PC-3 (cell line): ENCODE measurements around the gene PTPRB. TPM values are rescaled to one million over a fixed set of nuclear protein-coding genes. Genes with fewer than 3 reads are reported as not detected.

Experiments
- ATAC-seq: fragments of 200-7000 bp; cut with Tn5 transposase; 2 replicates; pipeline ENCODE4 v1.9.1; 2020; ENCODE audit warnings: mild to moderate bottlenecking, moderate library complexity
- BruUV-seq: library from RNA; stranded (reverse); fragments of 400-500 nt; replicated peaks from 2 replicates; lab custom pipeline; 2021; lab: Mats Ljungman, UMichigan
- CTCF ChIA-PET: fragments of 300-600 bp; sonication (Branson Sonifier 250); formaldehyde crosslinking; loops from one replicate; lab custom pipeline; 2022; ENCODE audit warnings: antibody characterized with exemption; lab: Charles Lee
- POLR2A ChIA-PET: fragments of 300-600 bp; sonication (Branson Sonifier 250); formaldehyde crosslinking; loops from one replicate; lab custom pipeline; 2022; ENCODE audit warnings: antibody characterized with exemption; ENCODE audit not compliant: unreplicated experiment; lab: Charles Lee
- DNase-seq: peaks from one replicate; pipeline ENCODE4 v3.0.0-alpha.2; 2015
- H2AFZ ChIP-seq: fragments of 300-600 bp; sonication (generic); 2 replicates; pipeline ENCODE4 v1.6.0; 2016; ENCODE audit warnings: antibody characterized with exemption, low read length
- H3F3A ChIP-seq: fragments of 300-600 bp; sonication (generic); one replicate; pipeline ENCODE4 v1.6.0; 2017; ENCODE audit warnings: antibody characterized with exemption, low read length, control low read depth, mild to moderate bottlenecking; ENCODE audit not compliant: unreplicated experiment
- H3K27ac ChIP-seq: fragments of 300-600 bp; sonication (generic); 2 replicates; pipeline ENCODE4 v1.5.1; 2016; ENCODE audit warnings: mild to moderate bottlenecking, low read length
- H3K27me3 ChIP-seq: fragments of 300-600 bp; sonication (generic); 2 replicates; pipeline ENCODE4 v1.6.1; 2016; ENCODE audit warnings: low read length, mixed read lengths
- H3K36me3 ChIP-seq: fragments of 300-600 bp; sonication (generic); 2 replicates; pipeline ENCODE4 v1.6.1; 2016; ENCODE audit warnings: low read depth, mixed run types, low read length, mixed read lengths
- H3K4me1 ChIP-seq: fragments of 300-600 bp; sonication (generic); 2 replicates; pipeline ENCODE4 v1.5.1; 2016; ENCODE audit warnings: low read length; ENCODE audit not compliant: insufficient read depth
- H3K4me2 ChIP-seq: fragments of 300-600 bp; sonication (generic); 2 replicates; pipeline ENCODE4 v1.6.0; 2016; ENCODE audit warnings: low read length
- H3K4me3 ChIP-seq: fragments of 300-600 bp; sonication (generic); 2 replicates; pipeline ENCODE4 v1.5.1; 2016; ENCODE audit warnings: mild to moderate bottlenecking, low read length, mixed read lengths
- H3K79me2 ChIP-seq: fragments of 300-600 bp; sonication (generic); 2 replicates; pipeline ENCODE4 v1.6.1; 2017; ENCODE audit warnings: low read length, mixed read lengths
- H3K9ac ChIP-seq: fragments of 300-600 bp; sonication (generic); 2 replicates; pipeline ENCODE4 v1.6.0; 2016; ENCODE audit warnings: mild to moderate bottlenecking, low read length
- H3K9me2 ChIP-seq: fragments of 300-600 bp; sonication (generic); replicated peaks from 2 replicates; pipeline ENCODE4 v1.6.1; 2016; ENCODE audit warnings: mixed run types, low read length, mixed read lengths
- H3K9me3 ChIP-seq: fragments of 300-600 bp; sonication (generic); 2 replicates; pipeline ENCODE4 v1.6.1; 2016; ENCODE audit warnings: low read length, mixed read lengths
- H4K20me1 ChIP-seq: fragments of 300-600 bp; sonication (generic); 2 replicates; pipeline ENCODE4 v1.6.1; 2016; ENCODE audit warnings: low read length, mixed read lengths
- EZH2 ChIP-seq: fragments of 300-600 bp; sonication (generic); IDR thresholded peaks from one replicate; pipeline ENCODE4 v1.6.1; 2017; ENCODE audit warnings: antibody characterized with exemption, mild to moderate bottlenecking, low read length; ENCODE audit not compliant: unreplicated experiment
- EZH2phosphoT487 ChIP-seq: fragments of 300-600 bp; sonication (generic); IDR thresholded peaks from 2 replicates; pipeline ENCODE4 v1.6.1; 2018; ENCODE audit warnings: mild to moderate bottlenecking, antibody characterized with exemption, low read length, borderline replicate concordance
- intact Hi-C: fragments of 100-400 bp; cut with micrococcal nuclease; formaldehyde crosslinking; loops from 2 replicates; pipeline ENCODE4 v1.9.0; 2023
- total RNA-seq: library from RNA; depleted of rRNA; stranded (reverse); fragments of >200 nt; gene quantifications from 2 replicates; pipeline ENCODE4 v1.2.3, GENCODE V29; 2014
- TF ChIP-seq, protein P1 (sequence below): fragments of 300-600 bp; sonication (generic); conservative IDR thresholded peaks from 2 replicates; pipeline ENCODE4 v1.5.1; 2017; ENCODE audit warnings: antibody characterized with exemption, low read depth, mild to moderate bottlenecking, low read length

Gene PTPRB
- total RNA-seq, 1 experiment from 2014 or later, result 0.66 TPM

DNA sequence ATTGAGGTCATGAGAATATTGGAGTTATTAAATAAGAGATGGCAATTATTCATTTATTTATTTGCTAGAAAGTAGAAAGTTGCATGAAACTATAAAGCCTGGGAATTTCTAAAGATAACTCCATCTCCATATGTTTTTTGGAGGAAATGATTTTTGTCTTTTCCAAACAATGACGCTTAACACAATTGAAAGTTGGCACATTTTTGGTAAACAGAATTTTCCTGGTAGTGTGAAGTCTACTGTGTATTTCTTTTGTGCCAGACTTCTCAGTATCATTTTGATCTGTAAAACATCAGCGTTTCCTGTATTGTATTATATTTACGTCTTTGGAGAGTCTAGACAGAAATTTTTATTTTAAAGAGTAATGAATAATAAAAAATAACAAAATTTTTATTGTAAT, 33.7 kb upstream of the PTPRB start:
- Histone ChIP-seq H3K4me3 (no peak overlapping the region), H3K9ac (no peak overlapping the region), H3K4me2 (no peak overlapping the region), H2AFZ (no peak overlapping the region), H4K20me1 (no peaks in the 10 kb centered on the region), H3K9me3 (no peaks in the 10 kb centered on the region), H3F3A (no peaks in the 10 kb centered on the region), H3K27ac (no peak overlapping the region), H3K4me1 (no peaks in the 10 kb centered on the region), H3K9me2 (no peaks in the 10 kb centered on the region), H3K27me3 (no peaks in the 10 kb centered on the region), H3K36me3 (no peaks in the 10 kb centered on the region), H3K79me2 (no peaks in the 10 kb centered on the region)
- no TSS peak for BruUV-seq
- intact Hi-C loops, result no loop called here
- DNase-seq (no peak), ATAC-seq (no peak)
- CTCF ChIA-PET, result no interaction called here
- TF ChIP-seq, protein P1, sequence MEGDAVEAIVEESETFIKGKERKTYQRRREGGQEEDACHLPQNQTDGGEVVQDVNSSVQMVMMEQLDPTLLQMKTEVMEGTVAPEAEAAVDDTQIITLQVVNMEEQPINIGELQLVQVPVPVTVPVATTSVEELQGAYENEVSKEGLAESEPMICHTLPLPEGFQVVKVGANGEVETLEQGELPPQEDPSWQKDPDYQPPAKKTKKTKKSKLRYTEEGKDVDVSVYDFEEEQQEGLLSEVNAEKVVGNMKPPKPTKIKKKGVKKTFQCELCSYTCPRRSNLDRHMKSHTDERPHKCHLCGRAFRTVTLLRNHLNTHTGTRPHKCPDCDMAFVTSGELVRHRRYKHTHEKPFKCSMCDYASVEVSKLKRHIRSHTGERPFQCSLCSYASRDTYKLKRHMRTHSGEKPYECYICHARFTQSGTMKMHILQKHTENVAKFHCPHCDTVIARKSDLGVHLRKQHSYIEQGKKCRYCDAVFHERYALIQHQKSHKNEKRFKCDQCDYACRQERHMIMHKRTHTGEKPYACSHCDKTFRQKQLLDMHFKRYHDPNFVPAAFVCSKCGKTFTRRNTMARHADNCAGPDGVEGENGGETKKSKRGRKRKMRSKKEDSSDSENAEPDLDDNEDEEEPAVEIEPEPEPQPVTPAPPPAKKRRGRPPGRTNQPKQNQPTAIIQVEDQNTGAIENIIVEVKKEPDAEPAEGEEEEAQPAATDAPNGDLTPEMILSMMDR, result no peak
- POLR2A ChIA-PET, result no interaction called here

DNA sequence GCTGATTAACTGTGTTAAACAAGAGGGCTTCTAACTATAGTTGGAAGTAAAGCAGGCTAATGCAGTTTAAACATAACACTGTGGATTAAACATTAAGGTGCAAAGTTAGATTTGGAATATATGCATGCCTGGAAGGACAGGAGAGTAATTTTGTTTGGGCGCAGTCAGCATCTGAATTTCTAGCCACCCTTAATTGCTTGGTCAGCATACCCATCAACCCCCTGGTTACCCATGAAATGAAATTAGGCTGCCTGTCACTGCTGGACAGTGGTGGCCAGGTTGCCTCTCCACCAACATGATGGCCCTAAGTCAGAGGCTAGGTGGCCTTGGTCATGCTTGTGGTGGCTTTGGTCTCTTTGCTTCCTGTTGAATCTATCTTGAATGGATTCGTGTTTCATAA, 30.0 kb upstream of the PTPRB start:
- no peaks in the 10 kb centered on the region for H3K36me3 ChIP-seq
- H3K79me2 ChIP-seq, result no peaks in the 10 kb centered on the region
- ChIA-PET CTCF (no interaction called here), POLR2A (no interaction called here)
- H3K4me2 ChIP-seq, result no peak overlapping the region
- no peak overlapping the region for H3K27ac ChIP-seq
- no peaks in the 10 kb centered on the region for H3K9me2 ChIP-seq
- H3K9ac ChIP-seq, result no peak overlapping the region
- no peaks in the 10 kb centered on the region for H3K9me3 ChIP-seq
- no peaks in the 10 kb centered on the region for H4K20me1 ChIP-seq
- peaks cover 2% of the 10 kb centered on the region; the same call in 1 of the 2 replicates for H3K4me1 ChIP-seq
- no peaks in the 10 kb centered on the region for H3F3A ChIP-seq
- H2AFZ ChIP-seq, result no peak overlapping the region
- TF ChIP-seq EZH2phosphoT487 (no peak), EZH2 (no peak)
- TF ChIP-seq, protein P1, result no peak
- intact Hi-C loops, result no loop called here
- no peak for ATAC-seq
- no peaks in the 10 kb centered on the region for H3K27me3 ChIP-seq
- BruUV-seq, result no TSS peak
- H3K4me3 ChIP-seq, result no peak overlapping the region
- no peak for DNase-seq

DNA sequence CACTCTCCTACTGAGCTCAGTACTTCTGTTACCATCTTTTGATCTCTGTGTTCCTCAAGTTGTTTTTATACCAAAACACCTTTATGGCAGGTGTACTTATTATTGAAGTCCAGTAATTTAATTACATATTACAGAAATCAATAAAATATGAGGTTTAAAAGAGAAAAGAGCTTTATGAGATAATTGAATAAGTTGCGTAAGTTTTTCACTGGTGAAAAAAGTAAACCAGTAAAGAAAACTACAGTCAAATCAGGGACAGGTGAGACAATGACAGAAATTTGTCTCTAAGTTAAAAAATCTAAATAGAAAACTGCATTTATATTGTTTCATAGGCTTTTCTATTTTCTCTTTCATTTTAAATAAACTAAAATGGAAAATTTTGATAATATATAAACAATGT, 29.1 kb upstream of the PTPRB start:
- H3K4me2 ChIP-seq, result no peak overlapping the region
- no peaks in the 10 kb centered on the region for H3K9me2 ChIP-seq
- no peaks in the 10 kb centered on the region for H3K79me2 ChIP-seq
- no peaks in the 10 kb centered on the region for H3K27me3 ChIP-seq
- H3K9me3 ChIP-seq, result no peaks in the 10 kb centered on the region
- ATAC-seq, result no peak
- no peaks in the 10 kb centered on the region for H3K36me3 ChIP-seq
- ChIA-PET POLR2A (no interaction called here), CTCF (no interaction called here)
- H3K4me1 ChIP-seq, result peaks cover 11% of the 10 kb centered on the region
- H3F3A ChIP-seq, result no peaks in the 10 kb centered on the region
- intact Hi-C loops, result no loop called here
- H2AFZ ChIP-seq, result no peak overlapping the region
- BruUV-seq, result no TSS peak
- no peak overlapping the region for H3K4me3 ChIP-seq
- no peak overlapping the region for H3K27ac ChIP-seq
- no peaks in the 10 kb centered on the region for H4K20me1 ChIP-seq
- no peak for TF ChIP-seq EZH2
- no peak for TF ChIP-seq EZH2phosphoT487
- TF ChIP-seq, protein P1, result no peak
- no peak for DNase-seq
- H3K9ac ChIP-seq, result no peak overlapping the region
